ENCODE measurements around the gene TAF11. TPM values are rescaled to one million over a fixed set of nuclear protein-coding genes. Genes with fewer than 3 reads are reported as not detected.

The TAF11 gene
- polyA plus RNA-seq, 3 donors = 22.9 to 29.9 (median 26.0) TPM

GRCh38 chr6:34834789-34835518, 52.9 kb downstream of the TAF11 start:
- Histone ChIP-seq H3K27ac (ENCODE audit: low read depth in 1 of 2, low read length in 2 of 2) (peak overlapping the region; percentile 40 to 81), H3K4me2 (replicated peaks; ENCODE audit: extremely low read depth, low read length, poor library complexity, severe bottlenecking) (peak overlapping the region; percentile 22), H3K27me3 (ENCODE audit: control insufficient read depth in 2 of 2, insufficient read depth in 2 of 2, low read length in 2 of 2) (no peaks in the 10 kb centered on the region), H4K20me1 (ENCODE audit: insufficient read depth, low read length) (no peaks in the 10 kb centered on the region), H3K36me3 (replicated peaks in 1 of 2; ENCODE audit: control insufficient read depth in 1 of 2, insufficient read depth in 2 of 2, low read length in 2 of 2) (peaks cover 5 to 50% of the 10 kb centered on the region in 2 donors), H3K79me2 (ENCODE audit: insufficient read depth, low read length) (no peaks in the 10 kb centered on the region), H3K9me3 (replicated peaks in 1 of 2; ENCODE audit: control insufficient read depth in 1 of 2, insufficient read depth in 1 of 2, low read length in 2 of 2) (no peaks in the 10 kb centered on the region), H3K4me3 (replicated peaks in 1 of 3; ENCODE audit: low read depth in 2 of 3, low read length in 3 of 3) (peak overlapping the region in 1 of 3 experiments; percentile 18), H2AFZ (ENCODE audit: insufficient read depth, low read depth, low read length, poor library complexity, severe bottlenecking) (no peak overlapping the region), H3K4me1 (ENCODE audit: control insufficient read depth in 1 of 2, insufficient read depth in 2 of 2, low read length in 2 of 2) (peaks cover 23% of the 10 kb centered on the region in 2 donors), H3K9ac (ENCODE audit: insufficient read depth, low read length, poor library complexity, severe bottlenecking) (no peak overlapping the region)
- intact Hi-C loops (cut with micrococcal nuclease) = no loop called here
- peaks cover 24% of the 10 kb centered on the region for H3K4me1 Mint-ChIP-seq
- 20% methylated on average over 2 of the region's 4 CpGs for WGBS (ENCODE audit: insufficient coverage)
- H3K9me3 Mint-ChIP-seq = no peaks in the 10 kb centered on the region
- peak overlapping the region; percentile 66 to 88 (median 87) for H3K27ac Mint-ChIP-seq
- peaks cover 0 to 2% (median 0%) of the 10 kb centered on the region in 3 donors for H3K27me3 Mint-ChIP-seq (ENCODE audit: low read depth in 3 of 3)
- peak overlapping the region in 1 of 2 donors; percentile 39 for H3K4me3 Mint-ChIP-seq
- peak; percentile 53 to 79 (median 60) for DNase-seq
- TF ChIP-seq CTCF (IDR thresholded peaks at IDR 0.05) = no peak
- H3K36me3 Mint-ChIP-seq = peaks cover 58 to 65% of the 10 kb centered on the region in 2 donors

GRCh38 chr6:34832942-34833341, 54.9 kb downstream of the TAF11 start:
- H3K9ac ChIP-seq (ENCODE audit: insufficient read depth, low read length, poor library complexity, severe bottlenecking) = no peak overlapping the region
- no peaks in the 10 kb centered on the region for H3K79me2 ChIP-seq (ENCODE audit: insufficient read depth, low read length)
- H3K36me3 Mint-ChIP-seq = peaks cover 50 to 64% of the 10 kb centered on the region in 2 donors
- H2AFZ ChIP-seq (ENCODE audit: insufficient read depth, low read depth, low read length, poor library complexity, severe bottlenecking) = no peak overlapping the region
- H3K4me1 ChIP-seq (ENCODE audit: control insufficient read depth in 1 of 2, insufficient read depth in 2 of 2, low read length in 2 of 2) = peaks cover 23% of the 10 kb centered on the region in 2 donors
- no peaks in the 10 kb centered on the region for H4K20me1 ChIP-seq (ENCODE audit: insufficient read depth, low read length)
- H3K36me3 ChIP-seq (replicated peaks in 1 of 2; ENCODE audit: control insufficient read depth in 1 of 2, insufficient read depth in 2 of 2, low read length in 2 of 2) = peaks cover 16 to 53% of the 10 kb centered on the region in 2 donors
- H3K4me2 ChIP-seq (replicated peaks; ENCODE audit: extremely low read depth, low read length, poor library complexity, severe bottlenecking) = no peak overlapping the region
- H3K4me3 Mint-ChIP-seq = no peak overlapping the region
- intact Hi-C loops (cut with micrococcal nuclease) = no loop called here
- TF ChIP-seq CTCF (IDR thresholded peaks at IDR 0.05) = no peak
- H3K4me1 Mint-ChIP-seq = peaks cover 24% of the 10 kb centered on the region
- no peak for DNase-seq
- H3K27ac Mint-ChIP-seq = no peak overlapping the region
- H3K27me3 Mint-ChIP-seq (ENCODE audit: low read depth in 3 of 3) = peaks cover 0 to 2% (median 0%) of the 10 kb centered on the region in 3 donors
- H3K27me3 ChIP-seq (ENCODE audit: control insufficient read depth in 2 of 2, insufficient read depth in 2 of 2, low read length in 2 of 2) = no peaks in the 10 kb centered on the region
- no peak overlapping the region for H3K27ac ChIP-seq (ENCODE audit: low read depth in 1 of 2, low read length in 2 of 2)
- H3K9me3 ChIP-seq (replicated peaks in 1 of 2; ENCODE audit: control insufficient read depth in 1 of 2, insufficient read depth in 1 of 2, low read length in 2 of 2) = no peaks in the 10 kb centered on the region
- WGBS (ENCODE audit: insufficient coverage) = no CpG with 5 or more reads among the region's 1 CpG
- H3K9me3 Mint-ChIP-seq = no peaks in the 10 kb centered on the region
- no peak overlapping the region for H3K4me3 ChIP-seq (replicated peaks in 1 of 3; ENCODE audit: low read depth in 2 of 3, low read length in 3 of 3)
